HG03097 (cell line): Measurements from ENCODE around the gene MPO.

Source experiments
- ATAC-seq: cut with Tn5 transposase; IDR thresholded peaks from one replicate; pipeline ENCODE4 v1.9.1; 2021; ENCODE audit not compliant: unreplicated experiment, low FRiP score

MPO gene

GRCh38 chr17:58267347-58268324 lies 13.1 kb downstream of the MPO start:
- no peak for ATAC-seq

- ATAC-seq: no peak
Measured at GRCh38 chr17:58265902-58266875, 14.5 kb downstream of the MPO start.

GRCh38 chr17:58265271-58265670 lies 15.5 kb downstream of the MPO start:
- ATAC-seq: no peak

DNA sequence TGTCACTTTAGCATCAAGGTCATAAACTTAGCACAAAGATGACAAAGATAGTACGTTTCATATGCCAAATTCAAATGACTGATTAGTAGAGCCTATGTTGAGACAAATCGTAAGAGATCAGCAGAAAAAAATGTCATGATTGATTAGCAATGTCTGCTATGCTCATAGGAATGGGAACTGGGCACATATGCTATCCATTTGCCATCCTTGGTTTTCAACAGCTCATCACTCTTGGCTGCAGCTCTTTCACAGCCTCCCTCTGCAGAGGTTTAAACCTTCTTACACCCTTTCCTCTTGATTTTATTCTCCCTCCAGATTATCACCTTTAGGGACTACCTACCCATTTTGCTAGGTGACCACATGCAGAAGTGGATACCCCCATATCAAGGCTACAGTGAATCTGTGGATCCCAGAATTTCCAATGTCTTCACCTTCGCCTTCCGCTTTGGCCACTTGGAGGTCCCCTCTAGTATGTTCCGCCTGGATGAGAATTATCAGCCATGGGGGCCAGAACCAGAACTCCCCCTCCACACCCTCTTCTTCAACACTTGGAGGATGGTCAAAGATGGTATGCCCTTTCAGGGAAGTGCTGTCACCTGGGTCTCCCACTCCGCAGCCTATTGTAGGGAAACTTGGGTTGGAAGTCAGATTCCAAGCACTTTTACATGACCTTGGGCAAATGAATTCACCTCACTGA lies 16.2 kb downstream of the MPO start:
- ATAC-seq: no peak

- no peak for ATAC-seq
Measured at GRCh38 chr17:58263773-58264172, 17.0 kb downstream of the MPO start.

GRCh38 chr17:58262149-58262548 lies 18.6 kb downstream of the MPO start:
- no peak for ATAC-seq

- no peak for ATAC-seq
Measured at GRCh38 chr17:58254803-58255202, 25.9 kb downstream of the MPO start.

- no peak for ATAC-seq
Measured at GRCh38 chr17:58253082-58253481, 27.7 kb downstream of the MPO start.

- no peak for ATAC-seq
Measured at GRCh38 chr17:58252141-58252540, 28.6 kb downstream of the MPO start.

DNA sequence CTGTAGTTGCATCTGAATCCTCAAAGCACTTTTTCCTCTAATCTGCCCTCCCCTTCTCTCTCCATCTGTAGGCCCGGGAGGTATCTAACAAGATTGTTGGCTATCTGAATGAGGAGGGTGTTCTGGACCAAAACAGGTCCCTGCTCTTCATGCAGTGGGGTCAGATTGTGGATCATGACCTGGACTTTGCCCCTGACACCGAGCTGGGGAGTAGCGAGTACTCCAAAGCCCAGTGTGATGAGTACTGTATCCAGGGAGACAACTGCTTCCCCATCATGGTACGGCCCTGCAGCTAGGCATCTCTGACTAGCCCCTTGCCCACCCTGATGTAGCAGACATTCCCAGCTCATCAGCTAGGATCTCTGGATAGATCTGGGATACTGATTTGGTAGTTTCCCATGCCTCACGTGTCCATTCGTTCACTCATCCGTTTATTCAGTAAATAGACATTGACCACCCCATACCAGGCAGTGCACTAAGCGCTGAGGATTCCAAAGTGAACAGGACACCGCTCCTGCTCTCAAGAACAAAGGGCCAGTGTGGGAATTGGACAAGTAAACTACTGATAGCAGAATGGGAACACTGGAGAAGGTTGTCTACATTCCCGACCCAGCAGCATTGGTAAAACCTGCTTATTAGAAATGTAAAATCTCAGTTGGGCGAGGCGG lies 30.3 kb downstream of the MPO start:
- no peak for ATAC-seq

DNA sequence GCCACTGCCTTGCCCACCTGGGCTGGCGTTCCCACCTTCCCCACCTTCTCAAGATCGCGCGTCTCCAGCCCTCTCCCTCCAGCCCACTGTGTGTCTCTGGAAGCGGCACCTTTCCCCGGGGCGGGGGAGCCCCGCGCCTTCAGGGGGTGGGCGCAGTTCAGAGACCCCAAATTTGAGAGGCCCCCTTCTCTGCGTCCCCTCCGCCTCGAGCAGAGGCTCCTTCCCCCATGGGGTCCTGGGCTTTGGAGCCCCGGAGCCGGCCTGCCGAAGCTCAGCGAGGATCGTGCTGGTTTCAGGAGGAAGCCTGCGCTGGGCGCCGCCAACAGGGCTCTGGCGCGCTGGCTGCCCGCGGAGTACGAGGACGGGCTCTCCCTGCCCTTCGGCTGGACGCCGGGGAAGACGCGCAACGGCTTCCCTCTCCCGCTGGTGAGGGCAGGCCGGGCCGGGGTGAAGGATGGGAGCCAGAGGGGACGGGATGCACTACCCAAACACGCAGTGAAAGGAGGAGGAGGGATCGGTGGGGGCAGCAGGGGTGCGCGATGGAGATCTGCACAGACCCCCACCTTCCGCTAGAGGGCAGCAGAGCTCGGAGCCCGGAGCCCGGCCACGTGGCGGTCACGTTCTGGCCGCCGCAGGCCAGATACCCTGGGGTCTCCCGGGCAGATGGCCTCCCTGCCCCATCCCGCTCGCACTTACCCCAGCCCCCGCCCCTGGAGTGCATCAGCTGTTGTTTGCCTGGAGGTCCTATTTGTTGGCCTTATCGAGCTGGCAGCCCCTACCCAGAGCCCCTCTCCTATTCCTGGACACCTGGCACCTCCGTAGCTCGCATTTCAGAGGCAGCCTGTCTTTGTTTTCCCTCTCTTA lies 31.2 kb downstream of the MPO start:
- no peak for ATAC-seq

- no peak for ATAC-seq
Measured at GRCh38 chr17:58248955-58249269, 31.8 kb downstream of the MPO start.

DNA sequence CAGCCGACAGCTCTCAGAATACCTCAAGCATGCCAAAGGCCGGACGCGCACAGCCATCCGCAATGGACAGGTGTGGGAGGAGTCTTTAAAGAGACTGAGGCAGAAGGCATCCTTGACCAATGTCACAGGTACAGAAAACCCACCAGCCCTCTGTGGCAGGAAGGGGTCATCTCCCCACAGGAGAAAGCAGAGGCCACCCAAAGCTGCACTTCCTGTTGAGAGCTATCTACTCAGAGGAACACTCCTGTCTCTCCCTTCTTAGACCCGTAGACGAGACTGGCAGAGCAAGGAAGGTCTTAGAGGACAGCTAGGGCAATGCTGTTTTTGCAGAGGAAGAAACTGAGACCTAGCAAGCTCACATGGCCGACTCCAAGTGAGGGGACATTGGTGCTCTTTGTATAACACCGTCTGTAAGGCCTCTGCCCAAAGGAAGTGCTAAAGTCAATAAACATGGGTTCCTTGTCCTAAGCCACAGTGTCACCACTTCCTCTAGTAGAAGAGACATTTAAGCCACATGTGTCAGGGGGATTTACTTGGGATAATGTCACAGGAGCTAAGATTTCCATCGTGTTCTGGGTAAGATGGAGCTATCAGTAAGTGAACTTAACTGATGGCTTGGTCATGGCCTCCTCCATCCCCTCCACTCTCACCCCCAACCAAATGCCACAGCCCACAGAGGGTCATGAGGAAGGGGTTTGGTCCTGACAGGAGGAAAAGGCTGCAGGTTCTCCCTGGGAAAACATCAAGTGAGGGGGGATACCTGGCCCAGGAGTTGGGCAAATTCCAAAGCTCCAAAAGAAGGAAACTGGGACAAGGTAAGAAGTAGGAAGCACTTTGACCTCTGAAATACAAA lies 33.0 kb downstream of the MPO start:
- ATAC-seq: no peak

- ATAC-seq: no peak
Measured at GRCh38 chr17:58246781-58247180, 34.0 kb downstream of the MPO start.

DNA sequence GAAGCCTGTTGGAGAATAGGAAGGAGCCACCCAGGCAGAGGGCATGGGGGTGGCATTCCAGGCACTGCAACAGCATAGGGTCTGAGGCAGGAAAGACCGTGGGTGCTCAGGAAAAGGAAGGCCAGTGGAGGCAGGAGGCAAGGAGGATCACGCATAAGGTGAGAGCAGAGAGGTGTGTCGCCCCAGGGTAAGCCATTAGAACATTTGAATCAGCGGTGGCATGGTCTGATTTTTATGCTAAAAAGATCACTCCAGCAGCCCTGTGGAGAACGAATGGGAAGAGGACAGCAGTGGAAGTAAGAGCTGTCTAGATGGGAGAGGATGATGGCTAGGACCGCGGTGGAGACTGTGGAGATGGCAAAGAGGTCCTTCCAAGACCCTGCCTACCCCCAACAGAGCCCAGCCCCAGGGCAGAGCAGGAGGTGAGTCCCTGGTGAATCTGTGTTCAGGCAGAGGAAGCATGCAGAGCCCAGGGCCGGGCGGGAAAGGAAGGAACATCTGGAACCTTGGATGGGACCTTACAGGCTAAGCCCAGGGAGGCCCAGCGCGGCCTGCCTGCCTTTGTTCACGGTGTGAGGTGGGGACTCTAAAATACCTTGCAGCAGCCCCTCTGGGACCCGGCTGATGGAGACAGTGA lies 34.5 kb downstream of the MPO start:
- no peak for ATAC-seq

DNA sequence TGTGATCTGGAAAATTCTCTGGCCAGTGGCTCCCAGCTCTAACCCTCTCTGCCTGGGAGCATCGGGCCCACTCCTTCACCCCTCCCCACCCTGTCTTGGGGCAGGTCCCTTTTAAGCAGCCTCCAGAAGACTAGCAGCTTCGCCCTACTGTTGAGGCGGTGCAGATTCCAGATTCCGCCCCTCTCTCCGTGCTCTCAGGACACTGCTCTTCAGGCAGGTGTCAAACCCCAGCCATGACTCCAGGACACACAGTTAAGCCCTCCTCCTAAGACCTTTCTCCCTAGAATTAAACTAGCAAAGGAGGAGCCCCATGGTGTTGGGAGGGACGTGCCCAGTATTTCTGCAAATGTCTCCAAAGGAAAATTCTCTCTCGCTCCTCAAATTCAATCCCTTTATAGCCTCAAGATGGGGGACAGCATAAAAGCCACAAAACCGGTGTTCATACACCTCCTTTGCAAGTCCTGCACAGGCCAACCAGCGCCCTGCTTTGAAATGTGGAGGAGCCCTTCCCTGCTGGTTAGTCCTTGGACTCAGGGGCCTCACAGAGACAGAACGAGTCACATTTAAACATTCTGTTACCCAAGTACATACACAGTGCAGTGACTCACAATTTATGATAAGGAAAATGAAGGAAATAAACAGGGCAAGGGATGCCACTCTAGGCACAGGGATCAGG lies 35.2 kb downstream of the MPO start:
- no peak for ATAC-seq

GRCh38 chr17:58244963-58245362 lies 35.8 kb downstream of the MPO start:
- ATAC-seq: no peak
